ENCODE results near the gene ALDH1A1. TPM values are rescaled to one million over a fixed set of nuclear protein-coding genes. Genes with fewer than 3 reads are reported as not detected.

ALDH1A1 gene
- polyA plus RNA-seq, 1 of the 3 experiments (the other 2 are of a cell fraction): 0.03 TPM

DNA sequence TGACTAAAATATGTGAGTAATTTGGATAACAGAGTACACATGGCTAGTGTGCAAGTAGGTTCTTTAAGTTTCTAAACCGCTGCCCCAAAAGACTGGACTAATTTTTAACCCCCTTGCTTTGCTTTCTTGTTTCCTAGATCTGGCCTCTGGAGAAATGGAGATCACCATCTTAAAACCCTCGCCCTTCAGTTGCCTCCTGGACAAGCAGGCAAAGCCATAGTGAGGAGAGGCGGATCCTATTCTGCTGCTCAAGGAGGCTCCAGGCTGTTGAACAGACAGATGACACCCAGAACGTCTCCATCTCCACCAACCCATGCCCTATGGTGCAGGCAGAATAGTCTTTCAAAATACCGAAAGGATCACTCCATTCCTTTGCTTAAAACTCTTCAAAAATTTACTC lies 28.6 kb upstream of the ALDH1A1 start:
- H3K9me2 ChIP-seq: no peaks in the 10 kb centered on the region
- H3F3A ChIP-seq (replicated peaks; ENCODE audit: insufficient read depth): no peaks in the 10 kb centered on the region
- H4K20me1 ChIP-seq (ENCODE audit: insufficient read depth): no peaks in the 10 kb centered on the region
- H3K9ac ChIP-seq: no peak overlapping the region
- H3K79me2 ChIP-seq (ENCODE audit: insufficient read depth): no peaks in the 10 kb centered on the region
- ChIA-PET CTCF (no interaction called here), POLR2A (no interaction called here)
- 6% methylated on average over 5 of the region's 5 CpGs for WGBS (ENCODE audit: low lambda C conversion rate)
- no peak for DNase-seq
- H3K9me3 ChIP-seq: no peaks in the 10 kb centered on the region
- H3K4me1 ChIP-seq (ENCODE audit: control insufficient read depth in 1 of 2, insufficient read depth in 2 of 2, low read depth in 1 of 2, low read length in 1 of 2): peaks cover 0 to 31% of the 10 kb centered on the region in 2 experiments; a peak in 1 of 4 replicates
- no peak overlapping the region for H3K27ac ChIP-seq (ENCODE audit: low read depth in 2 of 2, low read length in 1 of 2)
- no peak overlapping the region for H2AFZ ChIP-seq (ENCODE audit: low read depth)
- H3K36me3 ChIP-seq (replicated peaks in 1 of 2; ENCODE audit: control insufficient read depth in 1 of 2, insufficient read depth in 2 of 2, low read length in 1 of 2): no peaks in the 10 kb centered on the region
- TF ChIP-seq RCOR1 (IDR thresholded peaks at IDR 0.05; ENCODE audit: low read length) (no peak), ELF1 (IDR thresholded peaks at IDR 0.05) (no peak), NFIC (IDR thresholded peaks at IDR 0.05; ENCODE audit: borderline replicate concordance) (no peak), EP300 (IDR thresholded peaks at IDR 0.05; ENCODE audit: borderline replicate concordance in 1 of 2, low read depth in 1 of 2, low read length in 1 of 2) (no peak), TAF1 (IDR thresholded peaks at IDR 0.05; ENCODE audit: borderline replicate concordance, low read depth, low read length) (no peak), RAD21 (IDR thresholded peaks at IDR 0.05; ENCODE audit: low read length) (no peak), RXRA (IDR thresholded peaks at IDR 0.05; ENCODE audit: borderline replicate concordance, low read depth) (no peak), GATA2 (CRISPR knock-in tag; IDR thresholded peaks at IDR 0.05) (no peak), TEAD4 (IDR thresholded peaks at IDR 0.05; ENCODE audit: borderline replicate concordance, insufficient read depth) (no peak), JUND (IDR thresholded peaks at IDR 0.05) (no peak), RFX5 (IDR thresholded peaks at IDR 0.05; ENCODE audit: low read length) (no peak), GABPA (IDR thresholded peaks at IDR 0.05; ENCODE audit: low read depth) (no peak)
- TF ChIP-seq, protein P1, sequence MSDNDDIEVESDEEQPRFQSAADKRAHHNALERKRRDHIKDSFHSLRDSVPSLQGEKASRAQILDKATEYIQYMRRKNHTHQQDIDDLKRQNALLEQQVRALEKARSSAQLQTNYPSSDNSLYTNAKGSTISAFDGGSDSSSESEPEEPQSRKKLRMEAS (IDR thresholded peaks at IDR 0.05; ENCODE audit: low read depth): no peak
- TF ChIP-seq, protein P2, sequence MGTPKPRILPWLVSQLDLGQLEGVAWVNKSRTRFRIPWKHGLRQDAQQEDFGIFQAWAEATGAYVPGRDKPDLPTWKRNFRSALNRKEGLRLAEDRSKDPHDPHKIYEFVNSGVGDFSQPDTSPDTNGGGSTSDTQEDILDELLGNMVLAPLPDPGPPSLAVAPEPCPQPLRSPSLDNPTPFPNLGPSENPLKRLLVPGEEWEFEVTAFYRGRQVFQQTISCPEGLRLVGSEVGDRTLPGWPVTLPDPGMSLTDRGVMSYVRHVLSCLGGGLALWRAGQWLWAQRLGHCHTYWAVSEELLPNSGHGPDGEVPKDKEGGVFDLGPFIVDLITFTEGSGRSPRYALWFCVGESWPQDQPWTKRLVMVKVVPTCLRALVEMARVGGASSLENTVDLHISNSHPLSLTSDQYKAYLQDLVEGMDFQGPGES (IDR thresholded peaks at IDR 0.05; ENCODE audit: low read depth, low read length): no peak
- TF ChIP-seq, protein P3, sequence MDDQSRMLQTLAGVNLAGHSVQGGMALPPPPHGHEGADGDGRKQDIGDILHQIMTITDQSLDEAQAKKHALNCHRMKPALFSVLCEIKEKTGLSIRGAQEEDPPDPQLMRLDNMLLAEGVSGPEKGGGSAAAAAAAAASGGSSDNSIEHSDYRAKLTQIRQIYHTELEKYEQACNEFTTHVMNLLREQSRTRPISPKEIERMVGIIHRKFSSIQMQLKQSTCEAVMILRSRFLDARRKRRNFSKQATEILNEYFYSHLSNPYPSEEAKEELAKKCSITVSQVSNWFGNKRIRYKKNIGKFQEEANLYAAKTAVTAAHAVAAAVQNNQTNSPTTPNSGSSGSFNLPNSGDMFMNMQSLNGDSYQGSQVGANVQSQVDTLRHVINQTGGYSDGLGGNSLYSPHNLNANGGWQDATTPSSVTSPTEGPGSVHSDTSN (IDR thresholded peaks at IDR 0.05): no peak
- TF ChIP-seq, protein P4, sequence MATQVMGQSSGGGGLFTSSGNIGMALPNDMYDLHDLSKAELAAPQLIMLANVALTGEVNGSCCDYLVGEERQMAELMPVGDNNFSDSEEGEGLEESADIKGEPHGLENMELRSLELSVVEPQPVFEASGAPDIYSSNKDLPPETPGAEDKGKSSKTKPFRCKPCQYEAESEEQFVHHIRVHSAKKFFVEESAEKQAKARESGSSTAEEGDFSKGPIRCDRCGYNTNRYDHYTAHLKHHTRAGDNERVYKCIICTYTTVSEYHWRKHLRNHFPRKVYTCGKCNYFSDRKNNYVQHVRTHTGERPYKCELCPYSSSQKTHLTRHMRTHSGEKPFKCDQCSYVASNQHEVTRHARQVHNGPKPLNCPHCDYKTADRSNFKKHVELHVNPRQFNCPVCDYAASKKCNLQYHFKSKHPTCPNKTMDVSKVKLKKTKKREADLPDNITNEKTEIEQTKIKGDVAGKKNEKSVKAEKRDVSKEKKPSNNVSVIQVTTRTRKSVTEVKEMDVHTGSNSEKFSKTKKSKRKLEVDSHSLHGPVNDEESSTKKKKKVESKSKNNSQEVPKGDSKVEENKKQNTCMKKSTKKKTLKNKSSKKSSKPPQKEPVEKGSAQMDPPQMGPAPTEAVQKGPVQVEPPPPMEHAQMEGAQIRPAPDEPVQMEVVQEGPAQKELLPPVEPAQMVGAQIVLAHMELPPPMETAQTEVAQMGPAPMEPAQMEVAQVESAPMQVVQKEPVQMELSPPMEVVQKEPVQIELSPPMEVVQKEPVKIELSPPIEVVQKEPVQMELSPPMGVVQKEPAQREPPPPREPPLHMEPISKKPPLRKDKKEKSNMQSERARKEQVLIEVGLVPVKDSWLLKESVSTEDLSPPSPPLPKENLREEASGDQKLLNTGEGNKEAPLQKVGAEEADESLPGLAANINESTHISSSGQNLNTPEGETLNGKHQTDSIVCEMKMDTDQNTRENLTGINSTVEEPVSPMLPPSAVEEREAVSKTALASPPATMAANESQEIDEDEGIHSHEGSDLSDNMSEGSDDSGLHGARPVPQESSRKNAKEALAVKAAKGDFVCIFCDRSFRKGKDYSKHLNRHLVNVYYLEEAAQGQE (IDR thresholded peaks at IDR 0.05; ENCODE audit: low read depth, low read length): no peak
- TF ChIP-seq, protein P5, sequence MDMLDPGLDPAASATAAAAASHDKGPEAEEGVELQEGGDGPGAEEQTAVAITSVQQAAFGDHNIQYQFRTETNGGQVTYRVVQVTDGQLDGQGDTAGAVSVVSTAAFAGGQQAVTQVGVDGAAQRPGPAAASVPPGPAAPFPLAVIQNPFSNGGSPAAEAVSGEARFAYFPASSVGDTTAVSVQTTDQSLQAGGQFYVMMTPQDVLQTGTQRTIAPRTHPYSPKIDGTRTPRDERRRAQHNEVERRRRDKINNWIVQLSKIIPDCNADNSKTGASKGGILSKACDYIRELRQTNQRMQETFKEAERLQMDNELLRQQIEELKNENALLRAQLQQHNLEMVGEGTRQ (IDR thresholded peaks at IDR 0.05; ENCODE audit: borderline replicate concordance, low read depth, low read length): no peak
- no peaks in the 10 kb centered on the region; the same call in 1 of the 2 replicates for H3K27me3 ChIP-seq (ENCODE audit: insufficient read depth)
- H3K4me2 ChIP-seq: no peak overlapping the region
- no peak overlapping the region for H3K4me3 ChIP-seq (ENCODE audit: low read depth in 2 of 2, low read length in 1 of 2)
